Measurements from ENCODE around the gene PPP2R5D. TPM values are rescaled to one million over a fixed set of nuclear protein-coding genes. Genes with fewer than 3 reads are reported as not detected.
"Not testable (repeated sequence)": the region's sequence is repeated elsewhere in the genome, so short reads cannot be mapped to it uniquely, and the experiment has no call there.

Gene PPP2R5D
- total RNA-seq, 1 experiment from 2014 or later = 52.7 TPM

DNA sequence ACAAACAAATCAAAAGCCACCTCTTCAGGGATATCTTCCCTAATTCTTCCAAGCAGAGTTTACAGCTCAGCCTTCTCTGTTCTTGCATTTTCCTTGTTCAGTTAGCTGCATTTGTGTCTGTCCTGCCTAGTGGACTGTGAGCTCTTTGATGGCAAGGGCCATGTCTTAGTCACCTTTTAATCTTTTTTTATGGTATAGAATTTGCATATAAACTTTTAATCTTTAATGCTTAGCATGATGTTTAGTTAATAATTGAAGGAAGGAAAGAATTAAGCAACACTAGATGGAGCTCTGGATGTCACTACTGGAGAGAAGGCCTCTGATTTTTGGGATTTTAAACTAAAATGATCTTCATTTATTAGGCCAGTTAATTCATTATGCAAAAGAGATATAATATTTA, 12.1 kb downstream of the PPP2R5D start:
- Mint-ChIP-seq H3K27ac (no peak overlapping the region), H3K4me3 (no peak overlapping the region), H3K4me1 (no peaks in the 10 kb centered on the region), H3K36me3 (peaks cover 5% of the 10 kb centered on the region; the same call in 1 of the 2 replicates), H3K9me3 (no peaks in the 10 kb centered on the region), H3K27me3 (ENCODE audit: low read depth) (no peaks in the 10 kb centered on the region)
- POLR2A ChIA-PET = interaction anchor here (1.2 to 1.4 kb wide), 2 partner anchors 13 to 17 kb away, joined by 3 to 5 read pairs; partner anchors contain the start of genes PEX6 and PPP2R5D
- TF ChIP-seq MXD4 (CRISPR knock-in tag; IDR thresholded peaks at IDR 0.05; ENCODE audit: borderline replicate concordance) (no peak), KAT7 (CRISPR knock-in tag; IDR thresholded peaks at IDR 0.05; ENCODE audit: borderline replicate concordance) (no peak), ATF1 (CRISPR knock-in tag; IDR thresholded peaks at IDR 0.05) (no peak), OVOL2 (CRISPR knock-in tag; IDR thresholded peaks at IDR 0.05; ENCODE audit: borderline replicate concordance) (no peak), RORB (CRISPR knock-in tag; IDR thresholded peaks at IDR 0.05) (no peak), NFE2L1 (CRISPR knock-in tag; IDR thresholded peaks at IDR 0.05) (no peak), TEAD4 (CRISPR knock-in tag; IDR thresholded peaks at IDR 0.05) (no peak), NR3C1 (CRISPR knock-in tag; conservative IDR thresholded peaks at IDR 0.05; ENCODE audit: low read depth) (no peak)
- TF ChIP-seq, protein P1, sequence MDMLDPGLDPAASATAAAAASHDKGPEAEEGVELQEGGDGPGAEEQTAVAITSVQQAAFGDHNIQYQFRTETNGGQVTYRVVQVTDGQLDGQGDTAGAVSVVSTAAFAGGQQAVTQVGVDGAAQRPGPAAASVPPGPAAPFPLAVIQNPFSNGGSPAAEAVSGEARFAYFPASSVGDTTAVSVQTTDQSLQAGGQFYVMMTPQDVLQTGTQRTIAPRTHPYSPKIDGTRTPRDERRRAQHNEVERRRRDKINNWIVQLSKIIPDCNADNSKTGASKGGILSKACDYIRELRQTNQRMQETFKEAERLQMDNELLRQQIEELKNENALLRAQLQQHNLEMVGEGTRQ (CRISPR knock-in tag; IDR thresholded peaks at IDR 0.05) = no peak
- TF ChIP-seq, protein P2, sequence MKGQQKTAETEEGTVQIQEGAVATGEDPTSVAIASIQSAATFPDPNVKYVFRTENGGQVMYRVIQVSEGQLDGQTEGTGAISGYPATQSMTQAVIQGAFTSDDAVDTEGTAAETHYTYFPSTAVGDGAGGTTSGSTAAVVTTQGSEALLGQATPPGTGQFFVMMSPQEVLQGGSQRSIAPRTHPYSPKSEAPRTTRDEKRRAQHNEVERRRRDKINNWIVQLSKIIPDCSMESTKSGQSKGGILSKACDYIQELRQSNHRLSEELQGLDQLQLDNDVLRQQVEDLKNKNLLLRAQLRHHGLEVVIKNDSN (CRISPR knock-in tag; IDR thresholded peaks at IDR 0.05) = no peak
- TF ChIP-seq, protein P3, sequence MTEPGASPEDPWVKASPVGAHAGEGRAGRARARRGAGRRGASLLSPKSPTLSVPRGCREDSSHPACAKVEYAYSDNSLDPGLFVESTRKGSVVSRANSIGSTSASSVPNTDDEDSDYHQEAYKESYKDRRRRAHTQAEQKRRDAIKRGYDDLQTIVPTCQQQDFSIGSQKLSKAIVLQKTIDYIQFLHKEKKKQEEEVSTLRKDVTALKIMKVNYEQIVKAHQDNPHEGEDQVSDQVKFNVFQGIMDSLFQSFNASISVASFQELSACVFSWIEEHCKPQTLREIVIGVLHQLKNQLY (CRISPR knock-in tag; IDR thresholded peaks at IDR 0.05) = no peak
- TF ChIP-seq, protein P4, sequence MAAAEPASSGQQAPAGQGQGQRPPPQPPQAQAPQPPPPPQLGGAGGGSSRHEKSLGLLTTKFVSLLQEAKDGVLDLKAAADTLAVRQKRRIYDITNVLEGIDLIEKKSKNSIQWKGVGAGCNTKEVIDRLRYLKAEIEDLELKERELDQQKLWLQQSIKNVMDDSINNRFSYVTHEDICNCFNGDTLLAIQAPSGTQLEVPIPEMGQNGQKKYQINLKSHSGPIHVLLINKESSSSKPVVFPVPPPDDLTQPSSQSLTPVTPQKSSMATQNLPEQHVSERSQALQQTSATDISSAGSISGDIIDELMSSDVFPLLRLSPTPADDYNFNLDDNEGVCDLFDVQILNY (CRISPR knock-in tag; IDR thresholded peaks at IDR 0.05) = no peak
- TF ChIP-seq, protein P5, sequence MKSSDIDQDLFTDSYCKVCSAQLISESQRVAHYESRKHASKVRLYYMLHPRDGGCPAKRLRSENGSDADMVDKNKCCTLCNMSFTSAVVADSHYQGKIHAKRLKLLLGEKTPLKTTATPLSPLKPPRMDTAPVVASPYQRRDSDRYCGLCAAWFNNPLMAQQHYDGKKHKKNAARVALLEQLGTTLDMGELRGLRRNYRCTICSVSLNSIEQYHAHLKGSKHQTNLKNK (CRISPR knock-in tag; IDR thresholded peaks at IDR 0.05) = no peak
- TF ChIP-seq, protein P6, sequence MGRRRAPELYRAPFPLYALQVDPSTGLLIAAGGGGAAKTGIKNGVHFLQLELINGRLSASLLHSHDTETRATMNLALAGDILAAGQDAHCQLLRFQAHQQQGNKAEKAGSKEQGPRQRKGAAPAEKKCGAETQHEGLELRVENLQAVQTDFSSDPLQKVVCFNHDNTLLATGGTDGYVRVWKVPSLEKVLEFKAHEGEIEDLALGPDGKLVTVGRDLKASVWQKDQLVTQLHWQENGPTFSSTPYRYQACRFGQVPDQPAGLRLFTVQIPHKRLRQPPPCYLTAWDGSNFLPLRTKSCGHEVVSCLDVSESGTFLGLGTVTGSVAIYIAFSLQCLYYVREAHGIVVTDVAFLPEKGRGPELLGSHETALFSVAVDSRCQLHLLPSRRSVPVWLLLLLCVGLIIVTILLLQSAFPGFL (CRISPR knock-in tag; IDR thresholded peaks at IDR 0.05; ENCODE audit: borderline replicate concordance) = no peak
- TF ChIP-seq, protein P7, sequence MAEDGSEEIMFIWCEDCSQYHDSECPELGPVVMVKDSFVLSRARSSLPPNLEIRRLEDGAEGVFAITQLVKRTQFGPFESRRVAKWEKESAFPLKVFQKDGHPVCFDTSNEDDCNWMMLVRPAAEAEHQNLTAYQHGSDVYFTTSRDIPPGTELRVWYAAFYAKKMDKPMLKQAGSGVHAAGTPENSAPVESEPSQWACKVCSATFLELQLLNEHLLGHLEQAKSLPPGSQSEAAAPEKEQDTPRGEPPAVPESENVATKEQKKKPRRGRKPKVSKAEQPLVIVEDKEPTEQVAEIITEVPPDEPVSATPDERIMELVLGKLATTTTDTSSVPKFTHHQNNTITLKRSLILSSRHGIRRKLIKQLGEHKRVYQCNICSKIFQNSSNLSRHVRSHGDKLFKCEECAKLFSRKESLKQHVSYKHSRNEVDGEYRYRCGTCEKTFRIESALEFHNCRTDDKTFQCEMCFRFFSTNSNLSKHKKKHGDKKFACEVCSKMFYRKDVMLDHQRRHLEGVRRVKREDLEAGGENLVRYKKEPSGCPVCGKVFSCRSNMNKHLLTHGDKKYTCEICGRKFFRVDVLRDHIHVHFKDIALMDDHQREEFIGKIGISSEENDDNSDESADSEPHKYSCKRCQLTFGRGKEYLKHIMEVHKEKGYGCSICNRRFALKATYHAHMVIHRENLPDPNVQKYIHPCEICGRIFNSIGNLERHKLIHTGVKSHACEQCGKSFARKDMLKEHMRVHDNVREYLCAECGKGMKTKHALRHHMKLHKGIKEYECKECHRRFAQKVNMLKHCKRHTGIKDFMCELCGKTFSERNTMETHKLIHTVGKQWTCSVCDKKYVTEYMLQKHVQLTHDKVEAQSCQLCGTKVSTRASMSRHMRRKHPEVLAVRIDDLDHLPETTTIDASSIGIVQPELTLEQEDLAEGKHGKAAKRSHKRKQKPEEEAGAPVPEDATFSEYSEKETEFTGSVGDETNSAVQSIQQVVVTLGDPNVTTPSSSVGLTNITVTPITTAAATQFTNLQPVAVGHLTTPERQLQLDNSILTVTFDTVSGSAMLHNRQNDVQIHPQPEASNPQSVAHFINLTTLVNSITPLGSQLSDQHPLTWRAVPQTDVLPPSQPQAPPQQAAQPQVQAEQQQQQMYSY (CRISPR knock-in tag; IDR thresholded peaks at IDR 0.05) = no peak
- TF ChIP-seq, protein P8, sequence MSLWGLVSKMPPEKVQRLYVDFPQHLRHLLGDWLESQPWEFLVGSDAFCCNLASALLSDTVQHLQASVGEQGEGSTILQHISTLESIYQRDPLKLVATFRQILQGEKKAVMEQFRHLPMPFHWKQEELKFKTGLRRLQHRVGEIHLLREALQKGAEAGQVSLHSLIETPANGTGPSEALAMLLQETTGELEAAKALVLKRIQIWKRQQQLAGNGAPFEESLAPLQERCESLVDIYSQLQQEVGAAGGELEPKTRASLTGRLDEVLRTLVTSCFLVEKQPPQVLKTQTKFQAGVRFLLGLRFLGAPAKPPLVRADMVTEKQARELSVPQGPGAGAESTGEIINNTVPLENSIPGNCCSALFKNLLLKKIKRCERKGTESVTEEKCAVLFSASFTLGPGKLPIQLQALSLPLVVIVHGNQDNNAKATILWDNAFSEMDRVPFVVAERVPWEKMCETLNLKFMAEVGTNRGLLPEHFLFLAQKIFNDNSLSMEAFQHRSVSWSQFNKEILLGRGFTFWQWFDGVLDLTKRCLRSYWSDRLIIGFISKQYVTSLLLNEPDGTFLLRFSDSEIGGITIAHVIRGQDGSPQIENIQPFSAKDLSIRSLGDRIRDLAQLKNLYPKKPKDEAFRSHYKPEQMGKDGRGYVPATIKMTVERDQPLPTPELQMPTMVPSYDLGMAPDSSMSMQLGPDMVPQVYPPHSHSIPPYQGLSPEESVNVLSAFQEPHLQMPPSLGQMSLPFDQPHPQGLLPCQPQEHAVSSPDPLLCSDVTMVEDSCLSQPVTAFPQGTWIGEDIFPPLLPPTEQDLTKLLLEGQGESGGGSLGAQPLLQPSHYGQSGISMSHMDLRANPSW (CRISPR knock-in tag; conservative IDR thresholded peaks at IDR 0.05; ENCODE audit: low read depth) = no peak
- CTCF ChIA-PET = interaction anchor here (0.8 to 2.2 kb wide), 7 partner anchors 12 to 147 kb away, joined by 4 to 11 read pairs (median 5); partner anchors contain the start of genes CNPY3, KLHDC3, MEA1 and PEX6
- ATAC-seq = no peak
- DNase-seq (ENCODE audit: low spot score) = no peak

DNA sequence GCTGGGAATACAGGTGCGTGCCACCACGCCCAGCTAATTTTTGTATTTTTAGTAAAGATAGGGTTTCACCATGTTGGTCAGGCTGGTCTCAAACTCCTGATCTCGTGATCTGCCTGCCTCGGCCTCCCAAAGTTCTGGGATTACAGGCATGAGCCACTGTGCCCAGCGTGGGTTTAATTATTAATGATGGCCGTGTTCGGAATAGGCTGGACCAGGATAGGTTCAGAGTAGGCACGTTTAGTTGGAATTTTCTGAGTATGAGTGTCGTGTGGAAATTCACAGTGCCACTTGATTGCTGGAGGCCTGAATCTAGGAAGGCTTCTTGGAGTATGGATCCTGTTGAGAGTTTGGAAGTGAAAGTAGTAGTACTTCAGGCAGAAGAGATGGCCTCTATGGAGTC, 13.8 kb downstream of the PPP2R5D start:
- H3K4me1 Mint-ChIP-seq; ATAC-seq; H3K27me3 Mint-ChIP-seq (ENCODE audit: low read depth); DNase-seq (ENCODE audit: low spot score); H3K36me3 Mint-ChIP-seq; H3K9me3 Mint-ChIP-seq; H3K27ac Mint-ChIP-seq; H3K4me3 Mint-ChIP-seq; POLR2A ChIA-PET: not testable (repeated sequence)
- CTCF ChIA-PET = interaction anchor here (1.0 kb wide), 1 partner anchor 16 kb away, joined by 3 read pairs; the partner anchor contains the start of genes KLHDC3 and MEA1

All from WTC11 (cell line).